Fibroblast of pulmonary artery (primary cell): ENCODE results near the gene MYO6.
A peak's percentile ranks its signal among the peaks of the same experiment; 100 is the strongest.

ENCODE experiments used
- DNase-seq: peaks from one replicate; pipeline ENCODE4 v3.0.0-alpha.2; 2010; ENCODE audit warnings: low read depth
- H3K4me3 ChIP-seq: replicated peaks from 2 replicates; pipeline ENCODE4 v1.5.1; 2011; ENCODE audit warnings: low read depth, mild to moderate bottlenecking, control low read depth, low read length, moderate library complexity
- CTCF ChIP-seq: IDR thresholded peaks from 2 replicates; pipeline ENCODE4 v1.5.1; 2011; ENCODE audit warnings: mild to moderate bottlenecking, control low read depth, low read length, inconsistent platforms; ENCODE audit errors: missing control alignments

MYO6 gene

GRCh38 chr6:75870389-75870788 is 121.3 kb downstream of the MYO6 start:
- DNase-seq, result no peak
- no peak overlapping the region for H3K4me3 ChIP-seq

GRCh38 chr6:75874224-75874623 is 125.2 kb downstream of the MYO6 start:
- TF ChIP-seq CTCF, result no peak
- no peak overlapping the region for H3K4me3 ChIP-seq
- no peak for DNase-seq

More at GRCh38 chr6:75870389-75870788, 121.3 kb downstream of the MYO6 start:
- TF ChIP-seq CTCF, result no peak

GRCh38 chr6:75876152-75876551 is 127.1 kb downstream of the MYO6 start:
- DNase-seq, result no peak
- no peak for TF ChIP-seq CTCF
- H3K4me3 ChIP-seq, result no peak overlapping the region

- DNase-seq, result no peak
- H3K4me3 ChIP-seq, result no peak overlapping the region
- no peak for TF ChIP-seq CTCF
Measured at GRCh38 chr6:75880305-75880704, 131.3 kb downstream of the MYO6 start.

- DNase-seq, result peak; percentile 55
- no peak overlapping the region for H3K4me3 ChIP-seq
- TF ChIP-seq CTCF, result no peak
Measured at GRCh38 chr6:75882734-75883133, 133.7 kb downstream of the MYO6 start.

- no peak for TF ChIP-seq CTCF
- no peak overlapping the region for H3K4me3 ChIP-seq
- no peak for DNase-seq
Measured at GRCh38 chr6:75884822-75885221, 135.8 kb downstream of the MYO6 start.

- H3K4me3 ChIP-seq, result no peak overlapping the region
- no peak for TF ChIP-seq CTCF
- DNase-seq, result no peak
Measured at GRCh38 chr6:75892384-75892783, 143.3 kb downstream of the MYO6 start.
